Hepatocyte (in vitro differentiated cells): ENCODE results near the gene CDK5R2. TPM values are rescaled to one million over a fixed set of nuclear protein-coding genes. Genes with fewer than 3 reads are reported as not detected.

Source experiments
- DNase-seq: peaks from one replicate; pipeline ENCODE4 v3.0.0-alpha.2; 2016; ENCODE audit warnings: low spot score
- H2AFZ ChIP-seq: fragments of 200-600 bp; sonication (generic); 2 replicates; pipeline ENCODE4 v1.6.0; 2016; ENCODE audit warnings: antibody characterized with exemption, mild to moderate bottlenecking
- H3K27ac ChIP-seq: fragments of 200-600 bp; sonication (generic); 2 replicates; pipeline ENCODE4 v1.5.1; 2016; ENCODE audit warnings: mild to moderate bottlenecking
- H3K27me3 ChIP-seq: fragments of 200-600 bp; sonication (generic); 2 replicates; pipeline ENCODE4 v1.6.1; 2016
- H3K36me3 ChIP-seq: fragments of 200-600 bp; sonication (generic); replicated peaks from 2 replicates; pipeline ENCODE4 v1.5.1; 2016; ENCODE audit warnings: low read depth; ENCODE audit not compliant: insufficient read depth
- H3K4me1 ChIP-seq: fragments of 200-600 bp; sonication (generic); 2 replicates; pipeline ENCODE4 v1.5.1; 2016; ENCODE audit warnings: mild to moderate bottlenecking, moderate library complexity; ENCODE audit not compliant: insufficient read depth
- H3K4me2 ChIP-seq: fragments of 200-600 bp; sonication (generic); 2 replicates; pipeline ENCODE4 v1.6.0; 2016
- H3K4me3 ChIP-seq: fragments of 200-600 bp; sonication (generic); 2 replicates; pipeline ENCODE4 v1.5.1; 2016; ENCODE audit warnings: mild to moderate bottlenecking
- H3K79me2 ChIP-seq: fragments of 200-600 bp; sonication (generic); 2 replicates; pipeline ENCODE4 v1.6.0; 2017; ENCODE audit warnings: mild to moderate bottlenecking
- H3K9me2 ChIP-seq: fragments of 200-600 bp; sonication (generic); replicated peaks from 2 replicates; pipeline ENCODE4 v1.6.0; 2017; ENCODE audit warnings: mild to moderate bottlenecking; ENCODE audit not compliant: insufficient read depth
- H3K9me3 ChIP-seq: fragments of 200-600 bp; sonication (generic); 2 replicates; pipeline ENCODE4 v1.5.1; 2016; ENCODE audit warnings: low read depth, mild to moderate bottlenecking
- H4K20me1 ChIP-seq: fragments of 200-600 bp; sonication (generic); 2 replicates; pipeline ENCODE4 v1.6.0; 2016; ENCODE audit warnings: mild to moderate bottlenecking; ENCODE audit not compliant: insufficient read depth, poor library complexity, severe bottlenecking
- CTCF ChIP-seq: fragments of 200-600 bp; sonication (generic); IDR thresholded peaks from 2 replicates; pipeline ENCODE4 v1.5.1; 2016; ENCODE audit warnings: antibody characterized with exemption, mild to moderate bottlenecking; ENCODE audit not compliant: poor library complexity
- EZH2 ChIP-seq: fragments of 200-600 bp; sonication (generic); IDR thresholded peaks from 2 replicates; pipeline ENCODE4 v1.6.1; 2016; ENCODE audit warnings: antibody characterized with exemption, mild to moderate bottlenecking, borderline replicate concordance
- EZH2phosphoT487 ChIP-seq: fragments of 200-600 bp; sonication (generic); IDR thresholded peaks from one replicate; pipeline ENCODE4 v1.6.1; 2018; ENCODE audit warnings: antibody characterized with exemption, mild to moderate bottlenecking, low read depth, moderate library complexity; ENCODE audit not compliant: unreplicated experiment, severe bottlenecking
- WGBS: methylation state at CpG from one replicate; pipeline ENCODE4 v1.1.6; 2016; ENCODE audit warnings: low lambda C conversion rate; ENCODE audit errors: missing lambda C conversion rate; 5-methylcytosine and 5-hydroxymethylcytosine counted together
- microRNA counts: library from miRNA; unstranded; fragments of <30 nt; microRNA quantifications from one replicate; lab custom pipeline; 2017
- microRNA-seq: library from miRNA; unstranded; fragments of <30 nt; microRNA quantifications from one replicate; pipeline ENCODE4, GENCODE V29; 2017
- polyA plus RNA-seq: library from polyadenylated mRNA; unstranded; fragments of >200 nt; fragmentation: Nextera tagmentation; extraction: Ambion mirVana; gene quantifications from 2 replicates; pipeline ENCODE4 v1.2.1, GENCODE V29; 2016
- small RNA-seq: library from RNA; depleted of rRNA; stranded (forward); fragments of <200 nt; gene quantifications from one replicate; pipeline ENCODE3, GENCODE V24; 2014
- total RNA-seq: library from RNA; depleted of rRNA; stranded (reverse); fragments of >200 nt; gene quantifications from 2 replicates; pipeline ENCODE4 v1.2.3, GENCODE V29; 2014

Gene CDK5R2
- total and polyA plus RNA-seq, 2 experiments from 2014 or later = 0.37 TPM; not detected in 1

- no peaks in the 10 kb centered on the region for H3K9me3 ChIP-seq
- peaks cover 4% of the 10 kb centered on the region for H3K4me1 ChIP-seq
- no peaks in the 10 kb centered on the region for H3K9me2 ChIP-seq
- no peak overlapping the region for H3K4me3 ChIP-seq
- no peak overlapping the region for H3K4me2 ChIP-seq
- H4K20me1 ChIP-seq = no peaks in the 10 kb centered on the region
- no peaks in the 10 kb centered on the region for H3K79me2 ChIP-seq
- TF ChIP-seq EZH2 = no peak
- TF ChIP-seq CTCF = peak; percentile 41
- TF ChIP-seq EZH2phosphoT487 = no peak
- DNase-seq = peak; percentile 63
- H3K27me3 ChIP-seq = peaks cover 10% of the 10 kb centered on the region
- H3K36me3 ChIP-seq = no peaks in the 10 kb centered on the region
- no peak overlapping the region for H2AFZ ChIP-seq
- no peak overlapping the region for H3K27ac ChIP-seq
- 41% methylated on average over 6 of the region's 6 CpGs for WGBS
These were observed 50.8 kb downstream of the CDK5R2 start for GRCh38 chr2:219010162-219010756.

GRCh38 chr2:219010873-219011272 lies 51.4 kb downstream of the CDK5R2 start:
- Histone ChIP-seq H3K9me3 (no peaks in the 10 kb centered on the region), H3K79me2 (no peaks in the 10 kb centered on the region), H2AFZ (no peak overlapping the region), H3K9me2 (no peaks in the 10 kb centered on the region), H4K20me1 (no peaks in the 10 kb centered on the region), H3K4me2 (no peak overlapping the region), H3K27me3 (peaks cover 4% of the 10 kb centered on the region), H3K36me3 (no peaks in the 10 kb centered on the region), H3K27ac (no peak overlapping the region), H3K4me3 (no peak overlapping the region), H3K4me1 (peaks cover 4% of the 10 kb centered on the region)
- 89% methylated on average over 5 of the region's 5 CpGs for WGBS
- no peak for DNase-seq
- TF ChIP-seq CTCF = no peak
- no peak for TF ChIP-seq EZH2
- TF ChIP-seq EZH2phosphoT487 = no peak

MicroRNAs encoded within 50 kb of the gene (microRNA counts, 767-probe panel; counts per million panel counts)
- microRNA hsa-miR-375 (lab: Ali Mortazavi, UCI) = 6,284 counts per million, percentile 28 among the panel's probes with 10 or more counts

Small RNA genes lying within 50 kb of the gene (microRNA-seq; reads per million reads assigned to microRNA genes)
- 18,670 reads per million, percentile 96 among the genes with 10 or more reads in this experiment for gene MIR375

Small RNA genes lying within 50 kb of the gene (small RNA-seq; reads per million reads assigned to genes)
- 2,029 reads per million, percentile 99 among the genes with 10 or more reads in this experiment for gene MIR375
- not detected for gene RNU6-642P

Other genes starting within 250 kb of the CDK5R2 start
- 18.2 and 19.8 TPM in 2 replicates for gene TTLL4, start 248.8 kb upstream of the CDK5R2 start, total RNA-seq
- 23.7 and 30.2 TPM in 2 replicates for gene TTLL4, start 248.8 kb upstream of the CDK5R2 start, polyA plus RNA-seq
- 34.5 and 38.8 TPM in 2 replicates for gene CYP27A1, start 177.5 kb upstream of the CDK5R2 start, total RNA-seq
- 35.9 and 44.8 TPM in 2 replicates for gene CYP27A1, start 177.5 kb upstream of the CDK5R2 start, polyA plus RNA-seq
- not detected in 2 replicates for gene PRKAG3, start 127.9 kb upstream of the CDK5R2 start, total RNA-seq
- 0.23 TPM in 1 of 2 replicates, not detected in the other for gene PRKAG3, start 127.9 kb upstream of the CDK5R2 start, polyA plus RNA-seq
- 7.1 and 11.3 TPM in 2 replicates for gene WNT6, start 99.9 kb upstream of the CDK5R2 start, total RNA-seq
- gene WNT6, start 99.9 kb upstream of the CDK5R2 start, polyA plus RNA-seq = 22.8 and 39.3 TPM in 2 replicates
- 1.9 and 2.3 TPM in 2 replicates for gene WNT10A, start 78.8 kb upstream of the CDK5R2 start, total RNA-seq
- 1.9 and 5.7 TPM in 2 replicates for gene WNT10A, start 78.8 kb upstream of the CDK5R2 start, polyA plus RNA-seq
- 0.70 TPM in 1 of 2 replicates, not detected in the other for gene FEV, start 25.5 kb downstream of the CDK5R2 start, total RNA-seq
- gene FEV, start 25.5 kb downstream of the CDK5R2 start, polyA plus RNA-seq = 0.58 and 2.1 TPM in 2 replicates
- gene CRYBA2, start 33.8 kb downstream of the CDK5R2 start, total RNA-seq = 0.90 TPM in 1 of 2 replicates, not detected in the other
- not detected in 2 replicates for gene CRYBA2, start 33.8 kb downstream of the CDK5R2 start, polyA plus RNA-seq
- 0.03 and 0.12 TPM in 2 replicates for gene CFAP65, start 81.8 kb downstream of the CDK5R2 start, total RNA-seq
- 0.05 and 0.06 TPM in 2 replicates for gene CFAP65, start 81.8 kb downstream of the CDK5R2 start, polyA plus RNA-seq
- gene IHH, start 101.3 kb downstream of the CDK5R2 start, total RNA-seq = 23.0 and 23.1 TPM in 2 replicates
- 27.7 and 36.3 TPM in 2 replicates for gene IHH, start 101.3 kb downstream of the CDK5R2 start, polyA plus RNA-seq
- 27.8 and 28.2 TPM in 2 replicates for gene NHEJ1, start 201.1 kb downstream of the CDK5R2 start, total RNA-seq
- gene NHEJ1, start 201.1 kb downstream of the CDK5R2 start, polyA plus RNA-seq = 18.1 and 18.2 TPM in 2 replicates
- 1.4 and 1.5 TPM in 2 replicates for gene SLC23A3, start 210.4 kb downstream of the CDK5R2 start, total RNA-seq
- 0.80 and 1.1 TPM in 2 replicates for gene SLC23A3, start 210.4 kb downstream of the CDK5R2 start, polyA plus RNA-seq
- 25.8 and 34.0 TPM in 2 replicates for gene CNPPD1, start 217.3 kb downstream of the CDK5R2 start, total RNA-seq
- 49.4 and 50.8 TPM in 2 replicates for gene CNPPD1, start 217.3 kb downstream of the CDK5R2 start, polyA plus RNA-seq
- 89.1 and 93.3 TPM in 2 replicates for gene RETREG2, start 218.6 kb downstream of the CDK5R2 start, total RNA-seq
- 81.0 and 90.7 TPM in 2 replicates for gene RETREG2, start 218.6 kb downstream of the CDK5R2 start, polyA plus RNA-seq
- gene ZFAND2B, start 247.1 kb downstream of the CDK5R2 start, total RNA-seq = 38.7 and 58.1 TPM in 2 replicates
- gene ZFAND2B, start 247.1 kb downstream of the CDK5R2 start, polyA plus RNA-seq = 55.1 and 65.4 TPM in 2 replicates